SK-N-SH treated with all-trans-retinoic acid at 6 μM for 48 hours (cell line): ENCODE measurements around the gene GLRX3.

Experiments used
- ATAC-seq: fragments of 200-7000 bp; cut with Tn5 transposase; 3 replicates; pipeline ENCODE4 v1.9.1; 2020; ENCODE audit warnings: mild to moderate bottlenecking, moderate library complexity
- CSDC2 ChIP-seq: fragments of 250-450 bp; sonication (Bioruptor Pico); IDR thresholded peaks from 2 replicates; pipeline ENCODE4 v1.5.0; 2020; ENCODE audit warnings: mild to moderate bottlenecking, moderate library complexity
- CSRNP3 ChIP-seq: fragments of 250-450 bp; sonication (Bioruptor Pico); IDR thresholded peaks from 2 replicates; pipeline ENCODE4 v1.5.1; 2021; ENCODE audit warnings: mild to moderate bottlenecking, moderate library complexity
- GLIS3 ChIP-seq: fragments of 250-450 bp; sonication (Bioruptor Pico); IDR thresholded peaks from 2 replicates; pipeline ENCODE4 v1.5.0; 2020; ENCODE audit warnings: mild to moderate bottlenecking, moderate library complexity
- ISL1 ChIP-seq: fragments of 250-450 bp; sonication (Bioruptor Pico); IDR thresholded peaks from 2 replicates; pipeline ENCODE4 v2.1.2; 2022; ENCODE audit warnings: mild to moderate bottlenecking, moderate library complexity
- OSR1 ChIP-seq: fragments of 250-450 bp; sonication (Bioruptor Pico); IDR thresholded peaks from 2 replicates; pipeline ENCODE4 v1.8.0; 2022; ENCODE audit warnings: moderate library complexity, mild to moderate bottlenecking, inconsistent platforms
- POU6F1 ChIP-seq: fragments of 250-450 bp; sonication (Bioruptor Pico); IDR thresholded peaks from 2 replicates; pipeline ENCODE4 v1.8.0; 2021; ENCODE audit warnings: low read depth, mild to moderate bottlenecking, moderate library complexity, borderline replicate concordance
- PPARA ChIP-seq: fragments of 250-450 bp; sonication (Bioruptor Pico); IDR thresholded peaks from 2 replicates; pipeline ENCODE4 v1.5.0; 2020; ENCODE audit warnings: mild to moderate bottlenecking, borderline replicate concordance
- SNAI2 ChIP-seq: fragments of 250-450 bp; sonication (Bioruptor Pico); IDR thresholded peaks from 2 replicates; pipeline ENCODE4 v1.5.0; 2020; ENCODE audit warnings: mild to moderate bottlenecking, moderate library complexity
- TCF4 ChIP-seq: fragments of 250-450 bp; sonication (Bioruptor Pico); IDR thresholded peaks from 2 replicates; pipeline ENCODE4 v1.8.0; 2021; ENCODE audit warnings: mild to moderate bottlenecking, moderate library complexity, borderline replicate concordance
- TOX ChIP-seq: fragments of 250-450 bp; sonication (Bioruptor Pico); IDR thresholded peaks from 2 replicates; pipeline ENCODE4 v1.8.0; 2021; ENCODE audit warnings: mild to moderate bottlenecking, moderate library complexity, borderline replicate concordance
- TSHZ2 ChIP-seq: fragments of 250-450 bp; sonication (Bioruptor Pico); IDR thresholded peaks from 2 replicates; pipeline ENCODE4 v1.5.0; 2020; ENCODE audit warnings: mild to moderate bottlenecking, moderate library complexity
- ZC3H10 ChIP-seq: fragments of 250-450 bp; sonication (Bioruptor Pico); IDR thresholded peaks from 2 replicates; pipeline ENCODE4 v1.5.1; 2021; ENCODE audit warnings: mild to moderate bottlenecking, moderate library complexity
- ZFP3 ChIP-seq: fragments of 250-450 bp; sonication (Bioruptor Pico); IDR thresholded peaks from 2 replicates; pipeline ENCODE4 v1.5.0; 2020; ENCODE audit warnings: mild to moderate bottlenecking, moderate library complexity
- ZFP30 ChIP-seq: fragments of 450-650 bp; formaldehyde crosslinking; IDR thresholded peaks from 2 replicates; pipeline ENCODE4 v1.5.0; 2022; ENCODE audit warnings: mild to moderate bottlenecking, moderate library complexity
- ZNF565 ChIP-seq: fragments of 450-650 bp; formaldehyde crosslinking; conservative IDR thresholded peaks from 2 replicates; pipeline ENCODE4 v1.5.0; 2020; ENCODE audit warnings: low read depth, mild to moderate bottlenecking, moderate library complexity
- TF ChIP-seq, protein P1 (sequence below): fragments of 250-450 bp; sonication (Bioruptor Pico); IDR thresholded peaks from 2 replicates; pipeline ENCODE4 v1.5.1; 2020; ENCODE audit warnings: low read depth, mild to moderate bottlenecking, moderate library complexity

GLRX3 gene

GRCh38 chr10:130141038-130141437 lies 4.8 kb downstream of the GLRX3 start:
- no peak for TF ChIP-seq CSDC2 (CRISPR knock-in tag)
- TF ChIP-seq, protein P1, sequence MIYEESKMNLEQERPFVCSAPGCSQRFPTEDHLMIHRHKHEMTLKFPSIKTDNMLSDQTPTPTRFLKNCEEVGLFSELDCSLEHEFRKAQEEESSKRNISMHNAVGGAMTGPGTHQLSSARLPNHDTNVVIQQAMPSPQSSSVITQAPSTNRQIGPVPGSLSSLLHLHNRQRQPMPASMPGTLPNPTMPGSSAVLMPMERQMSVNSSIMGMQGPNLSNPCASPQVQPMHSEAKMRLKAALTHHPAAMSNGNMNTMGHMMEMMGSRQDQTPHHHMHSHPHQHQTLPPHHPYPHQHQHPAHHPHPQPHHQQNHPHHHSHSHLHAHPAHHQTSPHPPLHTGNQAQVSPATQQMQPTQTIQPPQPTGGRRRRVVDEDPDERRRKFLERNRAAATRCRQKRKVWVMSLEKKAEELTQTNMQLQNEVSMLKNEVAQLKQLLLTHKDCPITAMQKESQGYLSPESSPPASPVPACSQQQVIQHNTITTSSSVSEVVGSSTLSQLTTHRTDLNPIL (CRISPR knock-in tag), result no peak
- no peak for TF ChIP-seq OSR1 (CRISPR knock-in tag)
- TF ChIP-seq TCF4 (CRISPR knock-in tag), result no peak
- TF ChIP-seq PPARA (CRISPR knock-in tag), result no peak
- TF ChIP-seq TOX, result no peak
- TF ChIP-seq ZNF565 (CRISPR knock-in tag), result no peak
- TF ChIP-seq CSRNP3 (CRISPR knock-in tag), result no peak
- TF ChIP-seq ZFP3 (CRISPR knock-in tag), result no peak
- no peak for TF ChIP-seq GLIS3 (CRISPR knock-in tag)
- TF ChIP-seq SNAI2 (CRISPR knock-in tag), result no peak
- TF ChIP-seq ZFP30 (CRISPR knock-in tag), result no peak
- no peak for TF ChIP-seq POU6F1 (CRISPR knock-in tag)
- no peak for TF ChIP-seq ZC3H10 (CRISPR knock-in tag)
- ATAC-seq, result no peak

- ATAC-seq, result no peak
- TF ChIP-seq GLIS3 (CRISPR knock-in tag) (no peak), OSR1 (CRISPR knock-in tag) (no peak), TSHZ2 (CRISPR knock-in tag) (no peak), CSRNP3 (CRISPR knock-in tag) (no peak)
These were observed 5.3 kb downstream of the GLRX3 start for GRCh38 chr10:130141460-130141859.

- TF ChIP-seq SNAI2 (CRISPR knock-in tag), result no peak
- no peak for TF ChIP-seq ISL1 (CRISPR knock-in tag)
- TF ChIP-seq, protein P1 (CRISPR knock-in tag), result no peak
- no peak for TF ChIP-seq TSHZ2 (CRISPR knock-in tag)
- no peak for TF ChIP-seq ZFP3 (CRISPR knock-in tag)
These were observed 5.7 kb downstream of the GLRX3 start for GRCh38 chr10:130141878-130142277.

More at GRCh38 chr10:130141878-130142277, 5.7 kb downstream of the GLRX3 start:
- no peak for ATAC-seq
